GM12865 (cell line): ENCODE results near the gene AMFR.
A peak's percentile ranks its signal among the peaks of the same experiment; 100 is the strongest.

Experiments
- DNase-seq: peaks from one replicate; pipeline ENCODE4 v3.0.0; 2010; ENCODE audit warnings: low read depth
- H3K4me3 ChIP-seq: 2 replicates; pipeline ENCODE4 v1.5.1; 2011; ENCODE audit warnings: mild to moderate bottlenecking, low read depth, low read length, control low read depth
- CTCF ChIP-seq: IDR thresholded peaks from 2 replicates; pipeline ENCODE4 v1.5.1; 2011; ENCODE audit warnings: low read length, control low read depth, low read depth, inconsistent platforms; ENCODE audit not compliant: insufficient read depth; ENCODE audit errors: missing control alignments

The AMFR gene

GRCh38 chr16:56420613-56421012, 4.7 kb downstream of the AMFR start:
- no peak for DNase-seq
- peak overlapping the region; percentile 64; the same call in 1 of the 2 replicates for H3K4me3 ChIP-seq
- TF ChIP-seq CTCF: no peak

DNA sequence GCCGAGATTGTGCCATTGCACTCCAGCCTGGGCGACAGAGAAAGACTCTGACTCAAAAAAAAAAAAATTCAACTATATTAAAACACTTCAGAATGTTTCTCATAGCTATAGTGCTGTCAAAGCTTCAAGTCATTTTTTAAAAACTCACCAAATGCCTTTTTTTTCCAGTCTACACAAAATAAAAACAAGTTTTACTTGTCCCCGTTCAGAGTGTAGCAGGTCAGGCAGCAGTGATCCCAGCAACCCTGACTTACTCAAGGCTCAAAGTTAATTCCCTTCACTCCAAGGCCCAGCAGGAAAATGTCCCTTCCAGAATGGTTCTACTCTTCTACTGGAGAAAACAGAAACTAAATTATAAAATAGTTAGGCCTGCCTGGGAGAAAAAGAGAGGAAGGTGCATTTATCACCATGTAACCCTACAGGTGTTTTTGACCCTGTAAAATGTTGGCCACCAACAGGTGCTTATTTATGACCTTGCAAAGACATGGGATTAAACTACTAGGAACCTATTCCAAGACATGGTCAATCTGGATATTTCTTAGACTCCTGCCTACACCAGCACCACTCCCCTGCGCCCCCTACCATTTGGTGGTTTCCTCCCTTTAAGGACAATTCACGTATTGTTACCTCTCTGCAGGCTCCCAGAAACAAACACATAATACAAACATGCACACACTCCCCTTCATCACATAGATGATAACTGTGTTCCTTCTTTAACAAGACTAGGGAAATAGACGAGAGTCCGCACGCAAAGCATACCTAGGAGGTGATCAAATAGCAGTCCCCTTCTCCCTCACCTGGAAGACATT, 5.4 kb downstream of the AMFR start:
- DNase-seq: no peak
- H3K4me3 ChIP-seq: no peak overlapping the region
- TF ChIP-seq CTCF: no peak

GRCh38 chr16:56417138-56417537, 8.2 kb downstream of the AMFR start:
- TF ChIP-seq CTCF: no peak
- H3K4me3 ChIP-seq: no peak overlapping the region

GRCh38 chr16:56415875-56416274, 9.5 kb downstream of the AMFR start:
- no peak overlapping the region for H3K4me3 ChIP-seq
- TF ChIP-seq CTCF: no peak

More at GRCh38 chr16:56417138-56417537, 8.2 kb downstream of the AMFR start:
- DNase-seq: no peak

DNA sequence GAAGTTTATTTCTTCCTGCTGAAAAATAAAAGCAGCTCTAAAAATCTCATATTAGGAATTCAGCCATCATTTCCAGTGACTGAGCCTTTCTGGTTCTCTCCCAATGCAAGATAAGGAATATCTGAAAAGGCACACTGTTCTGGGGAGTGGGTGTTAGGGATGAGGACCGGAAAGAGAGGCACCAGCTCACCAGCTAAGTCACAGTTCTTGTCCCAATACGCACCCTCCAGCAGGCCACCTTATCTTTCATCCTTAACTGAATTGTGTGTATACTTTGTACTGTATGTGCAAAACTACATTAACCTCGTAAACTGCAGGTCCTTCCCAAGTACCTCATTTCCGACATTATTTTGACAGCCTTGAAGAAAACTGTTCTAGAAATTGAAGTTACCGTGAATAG, 11.0 kb downstream of the AMFR start:
- H3K4me3 ChIP-seq: no peak overlapping the region
- no peak for DNase-seq
- TF ChIP-seq CTCF: no peak

More at GRCh38 chr16:56415875-56416274, 9.5 kb downstream of the AMFR start:
- no peak for DNase-seq

DNA sequence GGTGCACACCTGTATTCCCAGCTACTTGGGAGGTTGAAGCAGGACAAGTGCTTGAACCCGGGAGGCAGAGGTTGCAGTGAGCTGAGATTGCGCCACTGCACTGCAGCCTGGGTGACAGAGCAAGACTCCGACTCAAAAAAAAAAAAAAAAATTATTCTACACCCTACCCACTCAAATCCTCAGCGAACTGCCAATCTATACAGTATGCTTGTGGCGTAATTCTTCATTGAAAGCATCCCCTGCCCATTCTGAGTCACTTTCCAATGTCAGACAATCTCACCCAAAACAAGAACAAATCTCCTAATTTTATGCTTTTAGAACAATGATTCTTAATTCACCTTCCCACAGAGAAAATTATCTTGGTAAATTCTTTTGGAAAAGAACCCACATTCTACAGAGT, 12.0 kb downstream of the AMFR start:
- no peak for TF ChIP-seq CTCF

DNA sequence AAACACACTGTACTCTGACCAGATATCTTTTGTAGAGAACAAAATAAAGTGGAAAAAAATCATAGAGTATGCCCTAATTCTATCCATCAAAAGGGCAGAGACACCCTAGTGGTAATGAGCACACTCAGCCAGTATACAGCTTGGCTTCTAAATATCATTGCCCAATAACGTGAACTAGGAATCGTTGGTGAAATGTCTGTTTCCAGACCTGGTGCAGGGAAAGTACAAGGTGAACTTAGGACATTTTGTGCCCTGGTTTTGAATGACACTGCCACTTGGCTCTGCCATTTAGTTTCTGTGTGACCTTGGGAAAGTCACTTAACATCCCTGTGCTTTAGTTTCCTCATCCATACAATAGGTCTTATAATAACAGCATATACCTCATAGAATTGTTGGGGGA, 13.7 kb downstream of the AMFR start:
- TF ChIP-seq CTCF: no peak
- H3K4me3 ChIP-seq: no peak overlapping the region
- DNase-seq: no peak

More for the DNA sequence above, 12.0 kb downstream of the AMFR start:
- H3K4me3 ChIP-seq: no peak overlapping the region
- no peak for DNase-seq
